Effector CD8-positive, alpha-beta T cell (primary cell): ENCODE results near the gene HSPA1B.
"Not testable (repeated sequence)": the region's sequence is repeated elsewhere in the genome, so short reads cannot be mapped to it uniquely, and the experiment has no call there.

Source experiments
- DNase-seq: peaks from one replicate; lab custom pipeline; 2025; lab: John Stamatoyannopoulos, UW

Gene HSPA1B

GRCh38 chr6:31797588-31797987 lies 29.9 kb upstream of the HSPA1B start:
- DNase-seq = no peak

DNA sequence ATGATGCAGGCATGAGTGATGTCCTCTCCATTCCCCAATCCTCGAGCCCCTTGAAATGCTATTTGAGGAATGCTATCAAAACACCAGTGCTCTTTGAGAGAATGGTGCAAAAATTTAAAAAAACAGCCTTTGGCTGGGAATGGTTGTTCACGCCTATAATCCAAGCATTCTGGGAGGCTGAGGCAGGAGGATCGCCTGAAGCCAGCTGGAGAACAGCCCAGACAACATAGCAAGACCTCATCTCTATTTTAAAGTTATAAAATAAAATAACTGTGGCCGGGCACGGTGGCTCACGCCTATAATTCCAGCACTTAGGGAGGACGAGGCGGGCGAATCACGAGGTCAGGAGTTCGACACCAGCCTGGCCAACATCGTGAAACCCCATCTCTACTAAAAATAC lies 27.8 kb upstream of the HSPA1B start:
- DNase-seq = no peak

DNA sequence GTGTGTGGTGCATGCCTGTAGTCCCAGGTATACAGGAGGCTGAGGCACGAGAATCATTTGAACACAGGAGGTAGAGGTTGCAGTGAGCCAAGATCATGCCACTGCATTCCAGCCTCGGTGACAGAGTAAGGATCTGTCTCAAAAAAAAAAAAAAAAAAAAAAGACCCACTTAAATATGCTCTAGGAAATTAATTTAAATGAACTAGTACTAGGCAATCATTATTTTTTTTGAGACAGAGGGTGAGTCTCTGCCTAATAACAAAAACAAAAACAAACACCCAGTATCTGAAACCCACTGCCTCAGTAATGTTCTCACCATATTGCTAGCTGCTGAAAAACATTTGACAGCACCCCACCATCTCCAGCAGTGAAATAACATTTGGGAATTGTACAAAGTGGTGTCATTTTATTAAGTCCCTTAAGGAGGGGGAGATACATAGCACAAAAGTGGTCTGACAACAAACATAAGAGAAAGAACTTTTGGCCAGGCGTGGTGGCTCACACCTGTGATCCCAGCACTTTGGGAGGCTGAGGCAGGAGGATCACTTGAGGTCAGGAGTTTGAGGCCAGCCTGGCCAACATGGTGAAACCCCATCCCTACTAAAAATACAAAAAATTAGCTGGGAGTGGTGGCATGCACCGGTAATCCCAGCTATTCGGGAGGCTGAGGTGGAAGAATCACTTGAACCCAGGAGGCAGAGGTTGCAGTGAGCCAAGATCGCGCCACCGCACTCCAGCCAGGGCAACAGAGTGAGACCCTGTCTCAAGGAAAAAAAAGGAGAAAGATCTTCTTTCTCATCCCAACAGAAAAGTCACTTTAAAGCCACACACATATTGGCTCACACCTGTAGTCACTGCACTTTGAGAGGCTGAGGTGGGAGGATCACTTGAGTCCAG lies 26.3 kb upstream of the HSPA1B start:
- DNase-seq = not testable (repeated sequence)

- no peak for DNase-seq
Observed at GRCh38 chr6:31805939-31806469, 21.5 kb upstream of the HSPA1B start.

- DNase-seq = peak; percentile 94
Observed at GRCh38 chr6:31806470-31807272, 20.9 kb upstream of the HSPA1B start, which contains the start of gene LSM2. Gene LSM2 (minus strand): TSS chr6:31806966. CDS start chr6:31806757, 209 bp downstream.

DNA sequence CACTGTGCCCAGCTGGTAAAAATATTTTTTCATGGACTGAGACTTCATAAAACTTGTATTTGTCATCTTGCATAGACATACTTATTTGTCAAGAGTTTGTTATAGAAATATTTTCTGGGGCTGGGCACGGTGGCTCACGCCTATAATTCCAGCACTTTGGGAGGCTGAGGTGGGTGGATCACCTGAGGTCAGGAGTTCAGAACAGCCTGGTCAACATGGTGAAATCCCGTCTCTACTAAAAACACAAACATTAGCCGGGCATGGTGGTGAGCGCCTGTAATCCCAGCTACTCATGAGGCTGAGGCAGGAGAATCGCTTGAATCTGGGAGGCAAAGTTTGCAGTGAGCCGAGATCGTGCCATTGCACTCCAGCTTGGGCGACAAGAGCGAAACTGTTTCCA lies 18.9 kb upstream of the HSPA1B start:
- not testable (repeated sequence) for DNase-seq

GRCh38 chr6:31811645-31812044 lies 15.9 kb upstream of the HSPA1B start:
- DNase-seq = no peak

DNA sequence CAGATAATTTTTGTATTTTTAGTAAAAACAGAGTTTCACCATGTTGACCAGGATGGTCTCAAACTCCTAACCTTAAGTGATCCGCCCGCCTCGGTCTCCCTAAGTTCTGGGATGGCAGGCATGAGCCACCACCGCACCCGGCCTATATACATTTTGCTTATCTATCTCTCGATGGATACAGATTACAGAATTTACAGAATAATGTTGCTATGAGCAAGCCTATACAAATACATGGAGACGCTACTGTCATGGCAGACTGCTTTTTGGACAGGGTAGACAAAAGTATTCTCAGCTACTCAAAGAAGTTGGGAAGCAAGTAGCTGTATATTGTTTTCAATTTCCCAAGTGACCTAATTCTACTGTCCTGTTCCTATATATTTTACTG lies 14.1 kb upstream of the HSPA1B start:
- DNase-seq = no peak

DNA sequence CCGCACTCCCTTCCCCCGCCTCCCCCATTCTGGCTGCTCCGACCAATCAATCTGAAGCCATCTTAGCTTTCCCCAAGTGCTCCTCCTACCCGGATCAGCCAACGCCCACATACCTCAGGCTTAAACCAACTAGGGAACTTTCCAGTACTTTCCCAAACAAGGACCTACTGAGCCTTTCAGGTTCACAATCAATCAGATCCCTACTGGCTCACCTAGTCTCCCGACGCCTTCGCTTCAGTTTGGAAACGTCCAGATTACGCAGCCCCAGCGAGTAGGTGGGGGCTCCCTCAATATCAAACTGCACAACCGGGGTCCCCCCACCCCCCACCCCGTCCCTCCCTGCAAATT lies 12.9 kb upstream of the HSPA1B start:
- DNase-seq = peak; percentile 69

GRCh38 chr6:31815025-31815838 lies 12.3 kb upstream of the HSPA1B start, which contains the start of the genes HSPA1A and HSPA1L:
Gene HSPA1A (plus strand): TSS chr6:31815543. CDS start chr6:31815757, 214 bp downstream.
Gene HSPA1L (minus strand): TSS chr6:31815283. CDS start chr6:31811972, 3,311 bp downstream.
- peak; percentile 52 for DNase-seq

DNA sequence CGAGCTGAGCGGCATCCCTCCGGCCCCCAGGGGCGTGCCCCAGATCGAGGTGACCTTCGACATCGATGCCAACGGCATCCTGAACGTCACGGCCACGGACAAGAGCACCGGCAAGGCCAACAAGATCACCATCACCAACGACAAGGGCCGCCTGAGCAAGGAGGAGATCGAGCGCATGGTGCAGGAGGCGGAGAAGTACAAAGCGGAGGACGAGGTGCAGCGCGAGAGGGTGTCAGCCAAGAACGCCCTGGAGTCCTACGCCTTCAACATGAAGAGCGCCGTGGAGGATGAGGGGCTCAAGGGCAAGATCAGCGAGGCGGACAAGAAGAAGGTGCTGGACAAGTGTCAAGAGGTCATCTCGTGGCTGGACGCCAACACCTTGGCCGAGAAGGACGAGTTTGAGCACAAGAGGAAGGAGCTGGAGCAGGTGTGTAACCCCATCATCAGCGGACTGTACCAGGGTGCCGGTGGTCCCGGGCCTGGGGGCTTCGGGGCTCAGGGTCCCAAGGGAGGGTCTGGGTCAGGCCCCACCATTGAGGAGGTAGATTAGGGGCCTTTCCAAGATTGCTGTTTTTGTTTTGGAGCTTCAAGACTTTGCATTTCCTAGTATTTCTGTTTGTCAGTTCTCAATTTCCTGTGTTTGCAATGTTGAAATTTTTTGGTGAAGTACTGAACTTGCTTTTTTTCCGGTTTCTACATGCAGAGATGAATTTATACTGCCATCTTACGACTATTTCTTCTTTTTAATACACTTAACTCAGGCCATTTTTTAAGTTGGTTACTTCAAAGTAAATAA lies 10.2 kb upstream of the HSPA1B start:
- DNase-seq = not testable (repeated sequence)

DNA sequence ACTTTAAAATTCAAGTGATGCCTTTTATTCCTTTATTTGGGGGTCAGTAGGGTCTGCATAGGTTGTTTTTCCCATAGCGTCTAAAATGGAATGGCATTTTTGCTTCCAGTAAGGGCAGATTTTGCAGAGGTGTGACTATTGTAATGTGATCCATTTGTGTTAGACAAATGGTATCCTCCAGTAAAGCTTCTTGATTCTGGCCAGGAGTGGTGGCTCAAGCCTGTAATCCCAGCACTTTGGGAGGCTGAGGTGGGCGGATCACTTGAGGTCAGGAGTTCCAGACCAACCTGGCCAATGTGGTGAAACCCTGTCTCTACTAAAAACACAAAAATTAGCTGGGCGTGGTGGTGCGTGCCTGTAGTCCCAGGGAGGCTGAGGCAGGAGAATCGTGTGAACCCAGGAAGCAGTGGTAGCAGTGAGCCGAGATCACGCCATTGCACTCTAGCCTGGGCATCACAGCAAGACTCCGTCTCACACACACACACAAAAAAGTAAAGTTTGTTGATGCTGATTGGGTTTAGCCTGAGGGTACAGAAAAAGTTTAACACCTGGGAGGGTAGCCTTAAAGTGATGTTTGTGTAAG lies 9.5 kb upstream of the HSPA1B start:
- not testable (repeated sequence) for DNase-seq

DNA sequence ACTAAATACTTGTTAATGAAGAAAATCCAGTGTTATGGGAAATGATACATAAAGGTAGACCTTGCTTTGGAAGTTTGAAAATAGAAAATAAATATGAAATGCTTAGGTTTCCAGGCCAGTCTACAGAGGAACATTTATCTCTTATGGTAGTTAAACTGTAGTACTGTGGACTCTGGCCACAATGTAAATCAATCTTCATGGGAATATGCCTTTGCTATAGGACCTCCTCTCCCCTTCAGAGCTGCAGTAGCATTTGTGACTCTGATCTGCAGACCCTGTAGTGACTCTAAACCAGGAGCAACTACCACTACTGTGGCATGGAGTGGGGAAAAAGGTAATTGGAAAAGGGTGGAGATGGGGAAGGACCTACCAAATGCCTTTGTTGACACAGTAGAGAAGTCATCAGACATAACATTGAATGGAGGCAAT lies 7.7 kb upstream of the HSPA1B start:
- DNase-seq = no peak

- not testable (repeated sequence) for DNase-seq
Observed at GRCh38 chr6:31820399-31820798, 7.1 kb upstream of the HSPA1B start.

DNA sequence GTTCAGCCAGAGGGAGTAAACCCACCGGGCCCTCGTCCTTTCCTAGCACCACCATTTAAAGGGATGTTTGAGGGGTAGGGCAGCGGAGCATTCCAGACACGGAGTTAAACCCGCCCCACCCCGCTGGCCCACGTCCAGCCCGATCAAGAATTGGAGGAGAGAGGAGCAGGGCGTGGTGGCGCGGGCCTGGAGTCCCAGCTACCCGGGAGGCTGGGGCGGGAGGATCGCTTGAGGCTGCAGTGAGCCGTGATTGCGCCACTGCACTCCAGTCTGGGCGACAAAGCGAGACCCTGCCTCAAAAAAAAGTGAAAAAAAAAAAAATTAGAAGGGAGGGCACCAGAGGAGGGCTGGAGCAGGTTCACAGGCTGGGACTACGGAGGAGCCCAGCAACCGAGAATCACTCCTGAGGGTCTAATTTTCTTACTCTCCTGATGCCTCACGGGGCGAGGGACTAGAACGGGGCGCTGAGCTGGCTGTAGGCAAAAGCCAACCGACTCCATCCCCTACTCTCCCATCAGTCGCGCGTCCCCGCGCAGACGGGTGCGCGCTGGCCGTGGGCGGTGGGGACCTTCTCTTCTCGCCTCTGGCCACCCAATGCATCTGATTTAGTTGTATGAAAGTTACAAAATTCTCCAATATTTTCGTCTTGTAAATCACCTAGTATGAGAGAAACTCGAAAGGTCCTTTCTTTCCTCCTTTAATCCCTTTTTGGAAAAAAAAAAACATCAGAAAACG lies 6.1 kb upstream of the HSPA1B start:
- DNase-seq = no peak

- DNase-seq = peak; percentile 46
Observed at GRCh38 chr6:31822036-31822821, 5.3 kb upstream of the HSPA1B start.

DNA sequence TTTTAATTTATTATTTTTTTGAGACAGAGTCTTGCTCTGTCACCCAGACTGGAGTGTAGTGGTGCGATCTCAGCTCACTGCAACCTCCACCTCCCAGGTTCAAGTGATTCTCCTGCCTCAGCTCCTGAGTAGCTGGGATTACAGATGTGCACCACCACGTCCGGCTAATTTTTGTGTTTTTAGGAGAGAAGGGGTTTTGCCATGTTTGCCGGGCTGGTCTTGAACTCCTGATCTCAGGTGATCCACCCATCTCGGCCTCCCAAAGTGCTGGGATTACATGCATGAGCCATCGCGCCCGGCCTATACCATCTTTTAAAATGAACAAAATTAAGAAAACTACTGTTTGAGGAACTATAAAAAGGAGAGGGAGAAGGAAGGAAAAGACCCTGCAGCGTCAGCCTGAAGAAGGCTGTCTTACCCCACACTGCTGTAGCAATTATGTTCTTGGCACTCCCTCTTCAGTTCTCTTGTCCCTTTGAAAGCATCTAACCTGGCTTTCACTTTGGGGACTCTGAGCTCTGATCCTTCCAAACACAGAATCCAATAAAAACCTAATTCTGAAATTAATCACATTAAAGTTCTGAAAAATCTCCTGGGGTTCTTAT lies 3.8 kb upstream of the HSPA1B start:
- DNase-seq = not testable (repeated sequence)

GRCh38 chr6:31825553-31825952 lies 2.0 kb upstream of the HSPA1B start:
- no peak for DNase-seq
